SK-N-SH (cell line): Measurements from ENCODE around the gene STX18.

Experiments used
- CTCF ChIP-seq: fragments of 200-600 bp; sonication (generic); IDR thresholded peaks from 2 replicates; pipeline ENCODE4 v1.6.1; 2017; ENCODE audit warnings: antibody characterized with exemption, mild to moderate bottlenecking, moderate library complexity
- EP300 ChIP-seq, 2 experiments: IDR thresholded peaks; 2 replicates each; pipeline versions ENCODE4 v1.4.0 to v1.6.1; 2012; ENCODE audit warnings: borderline replicate concordance in 1 of 2, low read depth in 1 of 2, low read length in 1 of 2
- ZBTB33 ChIP-seq: IDR thresholded peaks from 2 replicates; pipeline ENCODE4 v1.4.0; 2012; ENCODE audit warnings: low read depth, borderline replicate concordance

- TF ChIP-seq CTCF, result no peak
- no peak for TF ChIP-seq EP300 (IDR thresholded peaks at IDR 0.05; ENCODE audit: borderline replicate concordance in 1 of 2, low read depth in 1 of 2, low read length in 1 of 2)
- no peak for TF ChIP-seq ZBTB33
Measured at GRCh38 chr4:4560136-4560535, 18.3 kb upstream of the STX18 start.
